Measurements from ENCODE around the gene TXNDC11.
"Not testable (repeated sequence)": the region's sequence is repeated elsewhere in the genome, so short reads cannot be mapped to it uniquely, and the experiment has no call there.

- not testable (repeated sequence) for TF ChIP-seq CTCF, POLR2A (IDR thresholded peaks at IDR 0.05)
Measured at GRCh38 chr16:11784381-11784780, 41.7 kb upstream of the TXNDC11 start.

Measured in upper lobe of left lung (tissue), 4 donors.